H1 (cell line): Measurements from ENCODE around the gene UCN.
A peak's percentile ranks its signal among the peaks of the same experiment; 100 is the strongest.

Source experiments
- BACH1 ChIP-seq: IDR thresholded peaks from 2 replicates; pipeline ENCODE4 v1.6.1; 2012; ENCODE audit warnings: low read length, improper control_type of control experiment
- CTCF ChIP-seq, 3 experiments: IDR thresholded peaks; 1 replicate in 2 of 3; 2 replicates in 1 of 3; pipeline versions ENCODE4 v1.5.1 to v1.6.1; 2011; ENCODE audit warnings: low read length in 3 of 3, mild to moderate bottlenecking in 3 of 3, inconsistent platforms in 2 of 3, low read depth in 1 of 3, moderate library complexity in 1 of 3; ENCODE audit not compliant: insufficient read depth in 1 of 3; ENCODE audit errors: control extremely low read depth in 1 of 3
- EZH2 ChIP-seq: fragments of 200-600 bp; sonication (generic); IDR thresholded peaks from 2 replicates; pipeline ENCODE4 v1.7.1; 2012; ENCODE audit warnings: low read depth, mild to moderate bottlenecking, moderate library complexity, low read length, inconsistent platforms; ENCODE audit not compliant: severe bottlenecking
- NANOG ChIP-seq: IDR thresholded peaks from 2 replicates; pipeline ENCODE4 v1.6.1; 2011; ENCODE audit warnings: low read length, low read depth, mild to moderate bottlenecking, inconsistent platforms; ENCODE audit not compliant: insufficient read depth, poor library complexity, severe bottlenecking
- POLR2A ChIP-seq, 2 experiments: IDR thresholded peaks; 1 replicate in 1 of 2; 2 replicates in 1 of 2; pipeline ENCODE4 v1.6.1; 2011; ENCODE audit warnings: low read depth in 2 of 2, low read length in 2 of 2, mild to moderate bottlenecking in 2 of 2; ENCODE audit errors: control extremely low read depth in 1 of 2
- POLR2AphosphoS5 ChIP-seq: IDR thresholded peaks from 2 replicates; pipeline ENCODE4 v1.6.1; 2011; ENCODE audit warnings: low read depth, low read length
- RAD21 ChIP-seq, 2 experiments: IDR thresholded peaks in 1 of 2; conservative IDR thresholded peaks in 1 of 2; 2 replicates each; pipeline ENCODE4 v1.6.1; 2011; ENCODE audit warnings: low read depth in 2 of 2, low read length in 2 of 2, improper control_type of control experiment in 1 of 2, inconsistent platforms in 1 of 2, mild to moderate bottlenecking in 1 of 2, moderate library complexity in 1 of 2
- SRF ChIP-seq: IDR thresholded peaks from 2 replicates; pipeline ENCODE4 v1.6.1; 2011; ENCODE audit warnings: mild to moderate bottlenecking, low read depth, low read length, moderate library complexity
- TAF1 ChIP-seq: IDR thresholded peaks from 2 replicates; pipeline ENCODE4 v1.6.1; 2011; ENCODE audit warnings: mild to moderate bottlenecking, low read depth, low read length
- USF2 ChIP-seq: IDR thresholded peaks from 2 replicates; pipeline ENCODE4 v1.6.1; 2011; ENCODE audit warnings: low read length, improper control_type of control experiment
- ZNF274 ChIP-seq: IDR thresholded peaks from 2 replicates; pipeline ENCODE4 v1.7.0; 2012; ENCODE audit warnings: low read length, borderline replicate concordance; ENCODE audit errors: extremely low read depth

- peak; percentile 59 to 74 (median 70) for TF ChIP-seq CTCF (IDR thresholded peaks at IDR 0.05; ENCODE audit: control extremely low read depth in 1 of 3, insufficient read depth in 1 of 3, low read depth in 1 of 3, low read length in 3 of 3)
- TF ChIP-seq RAD21 (IDR thresholded peaks at IDR 0.05 in 1 of 2, conservative IDR thresholded peaks at IDR 0.05 in 1 of 2; ENCODE audit: low read depth in 2 of 2, low read length in 2 of 2), result peak; percentile 80 to 87
- TF ChIP-seq BACH1, result no peak
- no peak for TF ChIP-seq USF2
- TF ChIP-seq SRF, result no peak
- no peak for TF ChIP-seq ZNF274
- no peak for TF ChIP-seq NANOG
- no peak for TF ChIP-seq EZH2
- TF ChIP-seq POLR2A (IDR thresholded peaks at IDR 0.05; ENCODE audit: control extremely low read depth in 1 of 2, low read depth in 2 of 2, low read length in 2 of 2), result no peak
- TF ChIP-seq POLR2AphosphoS5, result no peak
- no peak for TF ChIP-seq TAF1
These were observed 16.4 kb downstream of the UCN start for GRCh38 chr2:27291865-27292264.
